SK-N-SH (cell line): ENCODE data around the gene ZC4H2. TPM values are rescaled to one million over a fixed set of nuclear protein-coding genes. Genes with fewer than 3 reads are reported as not detected.
"Not testable (repeated sequence)": the region's sequence is repeated elsewhere in the genome, so short reads cannot be mapped to it uniquely, and the experiment has no call there.

Experiments used
- CTCF ChIA-PET: fragments of 300-600, 350-600 bp; formaldehyde crosslinking; extraction: SDS; loops from one replicate; lab custom pipeline; 2021; lab: Yijun Ruan, JAX
- POLR2A ChIA-PET: fragments of 350-600 bp; sonication (Branson Sonifier 250); formaldehyde crosslinking; extraction: SDS; loops from one replicate; lab custom pipeline; 2020; ENCODE audit warnings: antibody characterized with exemption, inconsistent platforms; lab: Yijun Ruan, JAX
- DNase-seq: peaks from one replicate; pipeline ENCODE4 v3.0.0; 2012
- H2AFZ ChIP-seq: fragments of 200-600 bp; sonication (generic); 2 replicates; pipeline ENCODE4 v1.8.1; 2016; ENCODE audit warnings: antibody characterized with exemption, mild to moderate bottlenecking, low read depth
- H3F3A ChIP-seq: fragments of 200-600 bp; sonication (generic); replicated peaks from 2 replicates; pipeline ENCODE3; 2016; ENCODE audit warnings: antibody characterized with exemption, mild to moderate bottlenecking; ENCODE audit not compliant: insufficient read depth
- H3K27ac ChIP-seq, 2 experiments: fragments of 200-500 bp in 1 of 2; fragments of 200-600 bp in 1 of 2; sonication (Bioruptor generic) in 1 of 2; sonication (generic), shearing (Covaris generic) in 1 of 2; 2 replicates each; pipeline versions ENCODE4 v1.5.1 to v1.6.1; 2014 to 2016; ENCODE audit warnings: low read depth in 2 of 2, inconsistent platforms in 1 of 2, low read length in 1 of 2, mild to moderate bottlenecking in 1 of 2, mixed read lengths in 1 of 2
- H3K27me3 ChIP-seq: fragments of 200-600 bp; sonication (generic), shearing (Covaris generic); 2 replicates; pipeline ENCODE4 v1.6.1; 2016; ENCODE audit warnings: mixed run types; ENCODE audit not compliant: insufficient read depth
- H3K36me3 ChIP-seq, 2 experiments: fragments of 200-500 bp in 1 of 2; fragments of 200-600 bp in 1 of 2; sonication (Bioruptor generic) in 1 of 2; sonication (generic) in 1 of 2; replicated peaks in 1 of 2; 2 replicates each; pipeline versions ENCODE3 to v1.5.1; 2014 to 2016; ENCODE audit warnings: low read length in 1 of 2, mild to moderate bottlenecking in 1 of 2; ENCODE audit not compliant: insufficient read depth in 2 of 2, control insufficient read depth in 1 of 2
- H3K4me1 ChIP-seq, 2 experiments: fragments of 200-500 bp in 1 of 2; fragments of 200-600 bp in 1 of 2; sonication (Bioruptor generic) in 1 of 2; sonication (generic), shearing (Covaris generic) in 1 of 2; 2 replicates each; pipeline versions ENCODE4 v1.5.1 to v1.6.1; 2014 to 2016; ENCODE audit warnings: low read depth in 1 of 2, low read length in 1 of 2, mixed run types in 1 of 2; ENCODE audit not compliant: insufficient read depth in 2 of 2, control insufficient read depth in 1 of 2
- H3K4me2 ChIP-seq: fragments of 200-600 bp; sonication (generic), shearing (Covaris generic); 2 replicates; pipeline ENCODE4 v1.6.1; 2017; ENCODE audit warnings: mixed run types
- H3K4me3 ChIP-seq, 2 experiments: fragments of 200-500 bp in 1 of 2; fragments of 200-600 bp in 1 of 2; sonication (Bioruptor generic) in 1 of 2; sonication (generic), shearing (Covaris generic) in 1 of 2; 2 replicates each; pipeline versions ENCODE4 v1.5.1 to v1.8.1; 2014 to 2016; ENCODE audit warnings: low read depth in 2 of 2, inconsistent platforms in 1 of 2, low read length in 1 of 2, mild to moderate bottlenecking in 1 of 2, mixed read lengths in 1 of 2, moderate library complexity in 1 of 2
- H3K79me2 ChIP-seq: fragments of 200-600 bp; sonication (generic); 2 replicates; pipeline ENCODE4 v1.8.1; 2017; ENCODE audit warnings: mild to moderate bottlenecking; ENCODE audit not compliant: insufficient read depth
- H3K9ac ChIP-seq: fragments of 200-600 bp; sonication (generic); 2 replicates; pipeline ENCODE4 v1.6.1; 2017; ENCODE audit warnings: mixed run types
- H3K9me2 ChIP-seq: fragments of 200-600 bp; sonication (generic); 2 replicates; pipeline ENCODE4 v1.6.1; 2017; ENCODE audit warnings: mixed run types
- H3K9me3 ChIP-seq: fragments of 200-600 bp; sonication (generic); 2 replicates; pipeline ENCODE4 v1.6.1; 2017; ENCODE audit warnings: mixed run types, mild to moderate bottlenecking, moderate library complexity
- H4K20me1 ChIP-seq: fragments of 200-600 bp; sonication (generic); 2 replicates; pipeline ENCODE4 v1.6.1; 2017; ENCODE audit warnings: mild to moderate bottlenecking, mixed run types; ENCODE audit not compliant: insufficient read depth
- CHD2 ChIP-seq: fragments of 150-350 bp; IDR thresholded peaks from 2 replicates; pipeline ENCODE4 v1.6.1; 2018; ENCODE audit warnings: low read length; ENCODE audit not compliant: partially characterized antibody
- EP300 ChIP-seq, 2 experiments: IDR thresholded peaks; 2 replicates each; pipeline versions ENCODE4 v1.4.0 to v1.6.1; 2012; ENCODE audit warnings: borderline replicate concordance in 1 of 2, low read depth in 1 of 2, low read length in 1 of 2
- EZH2phosphoT487 ChIP-seq: fragments of 200-600 bp; sonication (generic); IDR thresholded peaks from 2 replicates; pipeline ENCODE4 v1.6.1; 2017; ENCODE audit warnings: low read depth, mixed run types, mild to moderate bottlenecking, antibody characterized with exemption, moderate library complexity, borderline replicate concordance
- FOSL2 ChIP-seq: IDR thresholded peaks from 2 replicates; pipeline ENCODE4 v1.4.0; 2012; ENCODE audit warnings: low read depth, mild to moderate bottlenecking, moderate library complexity, borderline replicate concordance
- FOXJ3 ChIP-seq: sonication (generic); formaldehyde crosslinking; IDR thresholded peaks from 2 replicates; pipeline ENCODE4 v1.5.1; 2020; ENCODE audit warnings: mild to moderate bottlenecking, missing genetic modification reagents
- GABPA ChIP-seq: IDR thresholded peaks from 2 replicates; pipeline ENCODE4 v1.4.0; 2012; ENCODE audit warnings: low read depth, mild to moderate bottlenecking
- GATA2 ChIP-seq: sonication (generic); formaldehyde crosslinking; IDR thresholded peaks from 2 replicates; pipeline ENCODE4 v1.5.0; 2020; ENCODE audit warnings: mild to moderate bottlenecking, missing genetic modification reagents
- JUND ChIP-seq: IDR thresholded peaks from 2 replicates; pipeline ENCODE4 v1.4.0; 2012
- NFIC ChIP-seq: IDR thresholded peaks from 2 replicates; pipeline ENCODE4 v1.4.0; 2012; ENCODE audit warnings: borderline replicate concordance
- RFX5 ChIP-seq: IDR thresholded peaks from 2 replicates; pipeline ENCODE4 v1.6.1; 2012; ENCODE audit warnings: mild to moderate bottlenecking, improper control_type of control experiment, low read length
- TAF1 ChIP-seq: IDR thresholded peaks from 2 replicates; pipeline ENCODE4 v1.6.1; 2012; ENCODE audit warnings: low read depth, mild to moderate bottlenecking, low read length, moderate library complexity, borderline replicate concordance
- TCF12 ChIP-seq: IDR thresholded peaks from 2 replicates; pipeline ENCODE4 v1.4.0; 2012
- YY1 ChIP-seq: IDR thresholded peaks from 2 replicates; pipeline ENCODE4 v1.4.0; 2012; ENCODE audit warnings: low read depth, mild to moderate bottlenecking
- WGBS: methylation state at CpG from one replicate; pipeline ENCODE4 v1.1.6; 2017; ENCODE audit warnings: low lambda C conversion rate; 5-methylcytosine and 5-hydroxymethylcytosine counted together
- polyA plus RNA-seq, 3 experiments: library from polyadenylated mRNA; depleted of rRNA; stranded (reverse); fragments of >200 nt; gene quantifications; 2 replicates each; pipeline ENCODE4 v1.2.3, GENCODE V29; 2012
- TF ChIP-seq, protein P1 (sequence below): IDR thresholded peaks from 2 replicates; pipeline ENCODE4 v1.4.0; 2012; ENCODE audit warnings: low read depth, borderline replicate concordance
- TF ChIP-seq, protein P2 (sequence below): fragments of 200-600 bp; sonication (generic); IDR thresholded peaks from 2 replicates; pipeline ENCODE4 v1.6.1; 2017; ENCODE audit warnings: antibody characterized with exemption, mild to moderate bottlenecking, moderate library complexity

Gene ZC4H2
- polyA plus RNA-seq, 1 of the 3 experiments (the other 2 are of a cell fraction), result 17.2 TPM

DNA sequence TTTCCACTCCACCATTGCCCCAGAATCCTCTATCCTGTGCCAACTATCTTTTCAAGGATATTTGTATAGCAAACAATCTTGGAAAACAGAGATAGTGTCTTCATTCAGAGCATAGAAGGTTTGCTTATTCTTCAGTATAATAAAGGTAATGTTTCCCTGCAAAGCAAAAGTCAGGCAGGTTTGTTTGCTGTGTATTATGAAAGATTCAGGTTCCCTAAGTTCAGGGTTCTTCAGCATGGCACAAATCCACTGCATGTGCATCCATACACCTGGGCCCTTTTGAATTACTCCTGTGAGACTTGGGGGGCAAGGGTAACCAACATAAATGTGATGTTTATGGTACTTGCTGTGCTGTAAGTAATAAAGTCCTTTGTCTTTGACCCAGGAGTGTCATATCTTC lies 33.2 kb upstream of the ZC4H2 start:
- Histone ChIP-seq H3K9me3 (no peaks in the 10 kb centered on the region), H3K4me2 (no peak overlapping the region), H3K9me2 (no peaks in the 10 kb centered on the region), H3K4me3 (no peak overlapping the region), H2AFZ (no peak overlapping the region), H4K20me1 (no peaks in the 10 kb centered on the region), H3K27ac (no peak overlapping the region)
- POLR2A ChIA-PET, result no interaction called here
- TF ChIP-seq GATA2 (CRISPR knock-in tag) (no peak), CHD2 (no peak), NFIC (no peak), FOXJ3 (CRISPR knock-in tag) (no peak), EZH2phosphoT487 (no peak), TCF12 (no peak)
- TF ChIP-seq, protein P1, sequence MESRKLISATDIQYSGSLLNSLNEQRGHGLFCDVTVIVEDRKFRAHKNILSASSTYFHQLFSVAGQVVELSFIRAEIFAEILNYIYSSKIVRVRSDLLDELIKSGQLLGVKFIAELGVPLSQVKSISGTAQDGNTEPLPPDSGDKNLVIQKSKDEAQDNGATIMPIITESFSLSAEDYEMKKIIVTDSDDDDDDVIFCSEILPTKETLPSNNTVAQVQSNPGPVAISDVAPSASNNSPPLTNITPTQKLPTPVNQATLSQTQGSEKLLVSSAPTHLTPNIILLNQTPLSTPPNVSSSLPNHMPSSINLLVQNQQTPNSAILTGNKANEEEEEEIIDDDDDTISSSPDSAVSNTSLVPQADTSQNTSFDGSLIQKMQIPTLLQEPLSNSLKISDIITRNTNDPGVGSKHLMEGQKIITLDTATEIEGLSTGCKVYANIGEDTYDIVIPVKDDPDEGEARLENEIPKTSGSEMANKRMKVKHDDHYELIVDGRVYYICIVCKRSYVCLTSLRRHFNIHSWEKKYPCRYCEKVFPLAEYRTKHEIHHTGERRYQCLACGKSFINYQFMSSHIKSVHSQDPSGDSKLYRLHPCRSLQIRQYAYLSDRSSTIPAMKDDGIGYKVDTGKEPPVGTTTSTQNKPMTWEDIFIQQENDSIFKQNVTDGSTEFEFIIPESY, result no peak
- TF ChIP-seq, all 33 proteins: peak for 0
- Histone ChIP-seq H3K79me2 (no peaks in the 10 kb centered on the region), H3F3A (no peaks in the 10 kb centered on the region), H3K36me3 (no peaks in the 10 kb centered on the region), H3K4me1 (no peaks in the 10 kb centered on the region), H3K9ac (no peak overlapping the region), H3K27me3 (no peaks in the 10 kb centered on the region)
- DNase-seq, result no peak
- CTCF ChIA-PET, result no interaction called here

DNA sequence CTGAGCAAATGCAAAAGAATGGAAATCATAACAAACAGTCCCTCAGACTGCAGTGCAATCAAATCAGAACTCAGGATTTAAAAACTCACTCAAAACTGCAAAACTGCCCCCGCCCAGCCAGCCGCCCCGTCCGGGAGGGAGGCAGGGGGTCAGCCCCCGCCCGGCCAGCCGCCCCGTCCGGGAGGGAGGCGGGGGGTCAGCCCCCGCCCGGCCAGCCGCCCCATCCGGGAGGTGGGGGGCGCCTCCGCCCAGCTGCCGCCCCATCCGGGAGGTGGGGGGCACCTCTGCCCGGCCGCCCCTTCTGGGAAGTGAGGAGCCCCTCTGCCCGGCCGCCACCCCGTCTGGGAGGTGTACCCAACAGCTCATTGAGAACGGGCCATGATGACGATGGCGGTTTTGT lies 26.0 kb upstream of the ZC4H2 start:
- H3K27me3 ChIP-seq, H3F3A ChIP-seq, H3K9me2 ChIP-seq, H4K20me1 ChIP-seq, H3K36me3 ChIP-seq, H3K27ac ChIP-seq, H3K79me2 ChIP-seq, CTCF ChIA-PET, H3K9me3 ChIP-seq, H2AFZ ChIP-seq, POLR2A ChIA-PET, H3K4me1 ChIP-seq, H3K9ac ChIP-seq, H3K4me2 ChIP-seq, H3K4me3 ChIP-seq, DNase-seq: not testable (repeated sequence)
- WGBS, result 0% methylated on average over 1 of the region's 26 CpGs

DNA sequence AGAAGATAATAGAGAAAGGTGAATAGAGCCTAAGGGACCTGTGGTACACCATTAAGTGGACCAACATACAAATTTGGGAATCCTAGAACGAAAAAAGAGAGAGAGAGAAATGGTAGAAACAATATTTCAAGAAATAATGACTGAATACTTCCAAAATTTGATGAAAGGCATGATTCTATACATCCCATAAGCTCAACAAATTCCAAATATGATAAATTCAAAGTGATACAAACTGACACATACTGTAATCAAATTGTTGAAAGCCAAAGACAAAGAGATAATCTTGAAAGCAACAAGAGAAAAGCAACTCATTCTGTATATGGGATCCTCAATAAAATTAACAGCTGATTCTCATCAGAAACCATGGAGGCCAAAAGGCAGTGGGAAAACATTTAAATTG lies 20.6 kb upstream of the ZC4H2 start:
- CTCF ChIA-PET, result no interaction called here
- Histone ChIP-seq H2AFZ (no peak overlapping the region), H4K20me1 (no peaks in the 10 kb centered on the region), H3K4me2 (no peak overlapping the region), H3F3A (no peaks in the 10 kb centered on the region), H3K36me3 (no peaks in the 10 kb centered on the region), H3K9me2 (no peaks in the 10 kb centered on the region), H3K4me1 (no peaks in the 10 kb centered on the region), H3K9me3 (no peaks in the 10 kb centered on the region), H3K27ac (no peak overlapping the region), H3K4me3 (no peak overlapping the region), H3K9ac (no peak overlapping the region), H3K27me3 (no peaks in the 10 kb centered on the region), H3K79me2 (no peaks in the 10 kb centered on the region)
- POLR2A ChIA-PET, result no interaction called here
- WGBS, result 0% methylated on average over 1 of the region's 1 CpG
- DNase-seq, result no peak
- TF ChIP-seq, protein P2, sequence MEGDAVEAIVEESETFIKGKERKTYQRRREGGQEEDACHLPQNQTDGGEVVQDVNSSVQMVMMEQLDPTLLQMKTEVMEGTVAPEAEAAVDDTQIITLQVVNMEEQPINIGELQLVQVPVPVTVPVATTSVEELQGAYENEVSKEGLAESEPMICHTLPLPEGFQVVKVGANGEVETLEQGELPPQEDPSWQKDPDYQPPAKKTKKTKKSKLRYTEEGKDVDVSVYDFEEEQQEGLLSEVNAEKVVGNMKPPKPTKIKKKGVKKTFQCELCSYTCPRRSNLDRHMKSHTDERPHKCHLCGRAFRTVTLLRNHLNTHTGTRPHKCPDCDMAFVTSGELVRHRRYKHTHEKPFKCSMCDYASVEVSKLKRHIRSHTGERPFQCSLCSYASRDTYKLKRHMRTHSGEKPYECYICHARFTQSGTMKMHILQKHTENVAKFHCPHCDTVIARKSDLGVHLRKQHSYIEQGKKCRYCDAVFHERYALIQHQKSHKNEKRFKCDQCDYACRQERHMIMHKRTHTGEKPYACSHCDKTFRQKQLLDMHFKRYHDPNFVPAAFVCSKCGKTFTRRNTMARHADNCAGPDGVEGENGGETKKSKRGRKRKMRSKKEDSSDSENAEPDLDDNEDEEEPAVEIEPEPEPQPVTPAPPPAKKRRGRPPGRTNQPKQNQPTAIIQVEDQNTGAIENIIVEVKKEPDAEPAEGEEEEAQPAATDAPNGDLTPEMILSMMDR, result no peak
- TF ChIP-seq RFX5 (no peak), TAF1 (no peak), JUND (no peak), FOSL2 (no peak), EP300 (IDR thresholded peaks at IDR 0.05; ENCODE audit: borderline replicate concordance in 1 of 2, low read depth in 1 of 2, low read length in 1 of 2) (no peak), YY1 (no peak), GABPA (no peak)
